ENCODE measurements around the gene SLC22A25. TPM values are rescaled to one million over a fixed set of nuclear protein-coding genes. Genes with fewer than 3 reads are reported as not detected.

The SLC22A25 gene
- total RNA-seq, 1 experiment from 2014 or later, result not detected

DNA sequence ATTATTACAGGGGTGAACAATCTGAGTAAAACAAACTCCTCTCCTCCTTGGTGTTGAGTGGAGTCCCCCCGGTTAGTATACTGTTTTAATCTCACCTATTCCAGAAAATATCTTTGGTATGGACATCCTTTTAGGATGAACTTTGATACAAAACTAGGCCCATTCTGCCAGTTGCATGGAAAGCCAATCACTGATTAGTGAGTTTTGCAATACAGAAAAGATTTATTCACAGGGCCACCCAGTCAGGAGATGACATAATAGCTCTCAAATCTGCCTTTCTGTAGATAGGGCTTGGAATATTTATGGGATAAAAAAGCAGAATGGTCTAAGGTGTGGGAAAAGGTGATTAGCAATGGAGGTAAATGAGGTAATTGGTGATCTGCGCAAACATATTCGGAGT lies 30.3 kb upstream of the SLC22A25 start:
- Histone ChIP-seq H2BK120ac (ENCODE audit: low read depth, low read length, poor library complexity, severe bottlenecking) (no peak overlapping the region), H3K9ac (ENCODE audit: extremely low read depth, insufficient read length, low read length) (no peak overlapping the region), H3K18ac (ENCODE audit: insufficient read length, low read depth, low read length) (no peak overlapping the region), H3K56ac (ENCODE audit: insufficient read length, low read depth, low read length) (no peak overlapping the region), H2BK5ac (ENCODE audit: insufficient read length, low read length) (no peak overlapping the region), H3K23ac (ENCODE audit: insufficient read length, low read depth, low read length) (no peak overlapping the region), H4K8ac (replicated peaks; ENCODE audit: insufficient read length, low read depth, low read length) (no peak overlapping the region), H2BK12ac (ENCODE audit: insufficient read length, low read depth, low read length) (no peak overlapping the region), H2AK5ac (ENCODE audit: insufficient read length, low read length) (no peak overlapping the region), H3K27me3 (ENCODE audit: insufficient read depth, low read length) (no peaks in the 10 kb centered on the region), H3K9me3 (ENCODE audit: control insufficient read depth, low read depth, low read length) (no peaks in the 10 kb centered on the region), H3K79me2 (ENCODE audit: insufficient read depth, low read length) (no peaks in the 10 kb centered on the region), H3K4me1 (ENCODE audit: insufficient read depth, low read length) (no peaks in the 10 kb centered on the region), H4K91ac (ENCODE audit: insufficient read length, low read depth, low read length) (no peak overlapping the region), H3K27ac (ENCODE audit: insufficient read length, low read depth, low read length) (no peak overlapping the region), H3K14ac (ENCODE audit: insufficient read depth, low read length) (no peak overlapping the region), H3K79me1 (ENCODE audit: insufficient read depth, low read depth, low read length, poor library complexity, severe bottlenecking) (no peaks in the 10 kb centered on the region), H4K20me1 (ENCODE audit: control insufficient read depth, insufficient read depth, insufficient read length) (no peaks in the 10 kb centered on the region), H2AFZ (ENCODE audit: low read length) (no peak overlapping the region), H2BK15ac (ENCODE audit: low read depth, low read length) (no peak overlapping the region), H4K5ac (ENCODE audit: insufficient read length, low read depth, low read length) (no peak overlapping the region), H3T11ph (ENCODE audit: low read length) (no peak overlapping the region), H2BK20ac (ENCODE audit: low read depth, low read length, poor library complexity, severe bottlenecking) (no peak overlapping the region), H3K23me2 (ENCODE audit: insufficient read length, low read depth, low read length, poor library complexity, severe bottlenecking) (no peaks in the 10 kb centered on the region), H3K4ac (ENCODE audit: low read depth, low read length) (no peak overlapping the region), H3K4me2 (ENCODE audit: insufficient read depth, insufficient read length, low read length) (no peak overlapping the region)
- H3K9me3 Mint-ChIP-seq, result peaks cover 0 to 2% of the 10 kb centered on the region in 2 experiments; a peak in 3 of 5 replicates
- peaks cover 7% of the 10 kb centered on the region for H3K27me3 Mint-ChIP-seq (ENCODE audit: low read depth)
- no peak overlapping the region for H3K4me3 Mint-ChIP-seq
- TF ChIP-seq, protein P1, sequence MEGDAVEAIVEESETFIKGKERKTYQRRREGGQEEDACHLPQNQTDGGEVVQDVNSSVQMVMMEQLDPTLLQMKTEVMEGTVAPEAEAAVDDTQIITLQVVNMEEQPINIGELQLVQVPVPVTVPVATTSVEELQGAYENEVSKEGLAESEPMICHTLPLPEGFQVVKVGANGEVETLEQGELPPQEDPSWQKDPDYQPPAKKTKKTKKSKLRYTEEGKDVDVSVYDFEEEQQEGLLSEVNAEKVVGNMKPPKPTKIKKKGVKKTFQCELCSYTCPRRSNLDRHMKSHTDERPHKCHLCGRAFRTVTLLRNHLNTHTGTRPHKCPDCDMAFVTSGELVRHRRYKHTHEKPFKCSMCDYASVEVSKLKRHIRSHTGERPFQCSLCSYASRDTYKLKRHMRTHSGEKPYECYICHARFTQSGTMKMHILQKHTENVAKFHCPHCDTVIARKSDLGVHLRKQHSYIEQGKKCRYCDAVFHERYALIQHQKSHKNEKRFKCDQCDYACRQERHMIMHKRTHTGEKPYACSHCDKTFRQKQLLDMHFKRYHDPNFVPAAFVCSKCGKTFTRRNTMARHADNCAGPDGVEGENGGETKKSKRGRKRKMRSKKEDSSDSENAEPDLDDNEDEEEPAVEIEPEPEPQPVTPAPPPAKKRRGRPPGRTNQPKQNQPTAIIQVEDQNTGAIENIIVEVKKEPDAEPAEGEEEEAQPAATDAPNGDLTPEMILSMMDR (conservative IDR thresholded peaks at IDR 0.05), result no peak
- WGBS (ENCODE audit: extremely low coverage, insufficient read length, low lambda C conversion rate), result no CpG with 5 or more reads among the region's 3 CpGs
- DNase-seq, result no peak
- H3K4me1 Mint-ChIP-seq, result no peaks in the 10 kb centered on the region
- no peaks in the 10 kb centered on the region for H3K36me3 Mint-ChIP-seq (ENCODE audit: insufficient read depth in 1 of 3, low read depth in 3 of 3)
- H3K27ac Mint-ChIP-seq, result no peak overlapping the region

Data from H9 (cell line).